Gastrocnemius medialis (tissue), 4 donors: ENCODE data around the gene SLC31A2.
"Not testable (repeated sequence)": the region's sequence is repeated elsewhere in the genome, so short reads cannot be mapped to it uniquely, and the experiment has no call there.

Source experiments
- CTCF ChIP-seq, 5 experiments: fragments of 450-650 bp in 3 of 5; fragments of 200-600 bp in 2 of 5; sonication (generic) in 2 of 5; IDR thresholded peaks in 4 of 5; conservative IDR thresholded peaks in 1 of 5; 1 replicate in 4 of 5; 2 replicates in 1 of 5; pipeline ENCODE4 v1.5.1; 2016 to 2019; ENCODE audit warnings: antibody characterized with exemption in 5 of 5, mild to moderate bottlenecking in 3 of 5, moderate library complexity in 3 of 5
- POLR2A ChIP-seq, 2 donors: fragments of 450-650 bp; IDR thresholded peaks; one replicate each; pipeline ENCODE4 v1.6.1; 2017; ENCODE audit warnings: antibody characterized with exemption in 2 of 2, mild to moderate bottlenecking in 2 of 2, moderate library complexity in 2 of 2

DNA sequence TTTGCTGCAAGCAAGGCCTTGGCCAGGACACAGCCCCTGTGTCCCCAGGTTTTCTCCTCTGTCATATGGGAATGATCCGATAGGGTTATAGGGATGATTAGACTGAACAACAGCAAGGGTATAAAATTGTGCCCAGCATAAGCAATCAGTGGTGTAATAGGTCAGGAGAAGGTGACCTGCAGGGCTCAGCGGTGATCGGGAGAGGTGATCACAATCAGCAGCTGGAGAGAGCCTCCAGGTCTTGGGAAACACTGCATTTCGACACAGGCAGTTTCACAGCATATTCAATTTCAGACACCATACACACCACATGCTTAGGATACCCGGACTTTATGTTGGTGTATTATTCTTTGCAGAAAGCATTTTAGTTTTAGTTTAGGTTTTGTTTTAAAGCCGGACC lies 45.5 kb upstream of the SLC31A2 start:
- TF ChIP-seq CTCF (IDR thresholded peaks at IDR 0.05 in 4 of 5, conservative IDR thresholded peaks at IDR 0.05 in 1 of 5); POLR2A (IDR thresholded peaks at IDR 0.05): not testable (repeated sequence)
